Small intestine (tissue), 7 donors: ENCODE results near the gene C16orf74. TPM values are rescaled to one million over a fixed set of nuclear protein-coding genes. Genes with fewer than 3 reads are reported as not detected.

ENCODE experiments used
- DNase-seq, 2 donors: peaks; one replicate each; pipeline versions ENCODE4 v3.0.0 to v3.0.0-alpha.2; 2013
- FAIRE-seq: peaks from 2 replicates; lab custom pipeline; 2012; peaks lifted over from hg19 to GRCh38; lab: Jason Lieb, UNC
- H3K27ac ChIP-seq, 3 donors: one replicate each; pipeline ENCODE4 v1.5.1; 2013; ENCODE audit warnings: low read length in 2 of 3, mild to moderate bottlenecking in 2 of 3, control low read depth in 1 of 3, inconsistent platforms in 1 of 3, low read depth in 1 of 3, moderate library complexity in 1 of 3
- H3K27me3 ChIP-seq, 3 donors: one replicate each; pipeline ENCODE4 v1.6.1; 2013; ENCODE audit warnings: low read length in 3 of 3, inconsistent platforms in 1 of 3; ENCODE audit not compliant: control insufficient read depth in 3 of 3, insufficient read depth in 3 of 3
- H3K36me3 ChIP-seq, 3 donors: one replicate each; pipeline ENCODE4 v1.6.1; 2013; ENCODE audit warnings: low read length in 3 of 3, inconsistent platforms in 1 of 3, low read depth in 1 of 3, mild to moderate bottlenecking in 1 of 3, moderate library complexity in 1 of 3; ENCODE audit not compliant: control insufficient read depth in 3 of 3, insufficient read depth in 2 of 3
- H3K4me1 ChIP-seq, 3 donors: one replicate each; pipeline ENCODE4 v1.6.1; 2013; ENCODE audit warnings: low read length in 2 of 3, inconsistent platforms in 1 of 3, low read depth in 1 of 3, mild to moderate bottlenecking in 1 of 3, moderate library complexity in 1 of 3; ENCODE audit not compliant: control insufficient read depth in 3 of 3, insufficient read depth in 2 of 3
- H3K4me3 ChIP-seq, 3 donors: one replicate each; pipeline ENCODE4 v1.5.1; 2013; ENCODE audit warnings: low read length in 3 of 3, control low read depth in 1 of 3, inconsistent platforms in 1 of 3, low read depth in 1 of 3, mild to moderate bottlenecking in 1 of 3, moderate library complexity in 1 of 3
- H3K9me3 ChIP-seq, 2 donors: one replicate each; pipeline ENCODE4 v1.6.1; 2013; ENCODE audit warnings: low read depth in 1 of 2, low read length in 1 of 2; ENCODE audit not compliant: control insufficient read depth in 2 of 2, insufficient read depth in 1 of 2
- WGBS, 3 donors: extraction: QIAGEN DNeasy Blood & Tissue Kit; methylation state at CpG; one replicate each; pipeline ENCODE4 v1.1.7; 2013; 5-methylcytosine and 5-hydroxymethylcytosine counted together
- polyA plus RNA-seq, 4 donors: library from polyadenylated mRNA; stranded (reverse) in 3 of 4; unstranded in 1 of 4; fragments of 200-250 nt in 3 of 4; fragments of 120-200 nt in 1 of 4; gene quantifications; one replicate each; pipeline versions ENCODE4 v1.2.1 to v1.2.3, GENCODE V29; 2013
- donor health status: healthy with polysubstance abuse.
- donor health status: control.
- donor health status: control.
- donor health status: Bipolar disorder and iron deficiency.
- donor health status: healthy.

C16orf74 gene
- polyA plus RNA-seq, 4 donors = 1.2 to 5.6 (median 4.9) TPM; not detected in 1

DNA sequence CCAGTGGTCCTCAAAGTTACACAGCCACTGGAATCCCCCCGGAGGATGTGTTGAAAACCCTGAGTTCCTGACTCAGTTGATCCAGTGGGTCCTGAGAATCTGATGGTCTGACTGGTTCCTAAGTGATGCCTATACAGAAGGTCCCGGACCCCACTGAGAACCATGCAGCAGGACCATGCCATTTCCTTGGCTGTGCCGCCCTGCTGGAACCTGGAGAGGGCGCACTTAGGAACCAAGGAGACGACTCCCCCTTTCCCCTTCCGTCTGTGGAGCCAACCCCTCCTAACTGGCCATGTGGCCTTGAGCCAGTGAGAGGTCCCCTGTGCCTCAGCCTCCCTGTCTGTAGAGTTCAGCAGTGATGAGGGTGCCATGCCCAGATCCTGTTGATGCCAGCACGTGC is 22.0 kb downstream of the C16orf74 start:
- Histone ChIP-seq H3K4me1 (peaks cover 0 to 50% (median 0%) of the 10 kb centered on the region in 3 donors), H3K4me3 (no peak overlapping the region), H3K27ac (no peak overlapping the region), H3K27me3 (no peaks in the 10 kb centered on the region), H3K36me3 (peaks cover 0 to 15% (median 0%) of the 10 kb centered on the region in 3 donors), H3K9me3 (no peaks in the 10 kb centered on the region)
- FAIRE-seq = no peak
- WGBS, 3 donors = 66 to 89% (median 79%) methylated on average over 7 of the region's 7 CpGs
- DNase-seq = no peak

DNA sequence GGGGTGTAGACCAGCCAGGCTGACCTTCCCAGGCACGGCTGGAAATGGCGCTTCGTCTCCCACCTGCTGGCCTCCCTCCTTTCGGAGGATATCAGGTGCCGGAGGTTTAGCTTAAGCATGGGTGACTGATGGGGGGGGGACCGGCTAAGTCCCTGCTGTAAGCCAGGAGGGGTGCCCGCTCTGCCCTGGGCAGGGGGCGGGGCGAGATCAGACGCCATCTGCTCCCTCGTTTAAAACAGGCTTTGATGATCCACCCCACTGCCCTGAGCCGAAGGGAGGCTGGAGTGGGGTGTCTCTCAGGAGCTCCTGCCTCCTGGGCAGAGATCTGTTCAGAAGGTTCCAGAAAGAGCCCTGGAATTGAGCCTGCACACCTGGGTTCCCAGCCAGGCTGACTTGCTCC is 26.0 kb downstream of the C16orf74 start:
- H3K36me3 ChIP-seq = peaks cover 0 to 17% (median 0%) of the 10 kb centered on the region in 3 donors
- FAIRE-seq (no peak), DNase-seq (no peak)
- peaks cover 0 to 31% (median 0%) of the 10 kb centered on the region in 3 donors for H3K4me1 ChIP-seq
- no peak overlapping the region for H3K4me3 ChIP-seq
- no peaks in the 10 kb centered on the region for H3K27me3 ChIP-seq
- peak overlapping the region in 1 of 3 donors; percentile 56 for H3K27ac ChIP-seq
- WGBS, 3 donors = 83 to 88% (median 87%) methylated on average over 10 to 12 of the region's 12 CpGs
- no peaks in the 10 kb centered on the region for H3K9me3 ChIP-seq

DNA sequence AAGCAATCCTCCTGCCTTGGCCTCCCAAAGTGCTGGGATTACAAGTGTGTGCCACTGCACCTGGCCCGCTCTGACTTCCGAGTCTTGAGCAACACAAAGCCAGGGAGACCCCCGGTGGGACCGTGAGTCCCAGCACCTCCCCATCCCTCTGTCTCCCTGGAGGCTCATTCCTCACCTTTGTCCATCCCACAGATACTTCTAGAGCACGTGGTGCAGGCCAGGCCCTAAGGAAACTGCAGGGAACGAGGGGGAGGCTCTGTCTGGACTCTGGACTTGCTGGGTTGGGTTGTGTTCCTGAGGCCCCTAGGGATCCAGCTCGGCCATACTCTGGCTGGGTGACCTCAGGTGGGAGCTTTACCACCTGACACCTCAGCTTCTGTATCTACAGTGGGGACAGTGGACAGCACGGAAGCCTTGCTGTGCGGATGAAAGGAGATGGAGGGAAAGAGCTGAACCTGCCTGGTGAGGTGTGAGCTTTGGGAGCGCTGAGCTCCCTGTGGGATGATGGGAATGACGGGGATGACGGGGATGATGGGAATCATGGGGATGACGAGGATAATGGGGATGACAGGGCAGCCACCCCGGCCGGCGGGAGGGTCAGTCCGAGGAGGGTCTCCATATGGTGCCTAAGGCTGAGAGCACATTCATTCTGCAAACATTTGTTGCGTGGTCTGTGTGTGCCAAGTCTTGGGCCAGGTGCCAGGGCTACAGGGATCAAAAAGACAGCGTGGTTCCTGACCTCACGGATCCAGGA is 26.6 kb downstream of the C16orf74 start:
- H3K27me3 ChIP-seq = no peaks in the 10 kb centered on the region
- H3K9me3 ChIP-seq = no peaks in the 10 kb centered on the region
- FAIRE-seq (no peak), DNase-seq (peak; percentile 47 to 89)
- 52 to 79% (median 70%) methylated on average over 20 of the region's 20 CpGs for WGBS, 3 donors
- peaks cover 0 to 17% (median 0%) of the 10 kb centered on the region in 3 donors for H3K36me3 ChIP-seq
- H3K4me1 ChIP-seq = peaks cover 0 to 26% (median 0%) of the 10 kb centered on the region in 3 donors
- H3K27ac ChIP-seq = peak overlapping the region in 1 of 3 donors; percentile 56
- H3K4me3 ChIP-seq = no peak overlapping the region

DNA sequence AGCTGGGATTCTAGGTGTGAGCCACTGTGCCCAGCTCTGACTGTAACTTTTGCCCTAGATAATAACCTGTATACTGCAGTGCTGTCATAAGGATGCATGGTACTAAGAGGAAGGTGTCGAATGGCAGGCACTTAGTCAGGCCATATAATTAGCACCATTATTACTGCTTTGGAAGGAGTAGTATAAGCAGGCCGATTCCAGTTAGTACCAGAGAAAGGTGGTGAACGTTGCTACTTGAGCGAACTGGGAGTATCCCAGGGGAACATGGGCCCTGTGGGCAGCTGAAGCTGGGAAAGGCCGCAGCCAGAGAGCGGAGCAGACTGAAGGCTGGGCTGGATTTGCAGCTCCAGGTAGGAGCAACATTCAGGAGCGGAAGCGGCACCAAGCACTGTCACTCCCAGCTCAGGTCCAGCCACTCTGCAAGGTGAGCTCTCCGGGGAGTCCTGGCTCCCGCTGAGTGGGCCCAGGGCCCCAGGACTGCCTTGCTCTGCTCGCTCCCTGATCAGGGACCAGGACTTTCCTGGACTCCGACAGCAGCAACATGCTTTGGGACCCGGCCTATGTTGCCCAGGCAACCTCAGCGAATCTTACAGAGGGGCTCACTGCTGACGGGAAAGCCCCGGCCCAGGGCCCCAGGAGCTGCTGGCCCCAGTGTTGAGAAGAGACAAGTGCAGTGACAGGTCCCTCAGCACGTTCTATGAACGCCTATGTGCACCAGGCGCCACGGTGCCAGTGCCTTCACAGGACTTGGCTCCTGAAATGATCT is 28.6 kb downstream of the C16orf74 start:
- 92 to 94% (median 93%) methylated on average over 20 of the region's 20 CpGs for WGBS, 3 donors

DNA sequence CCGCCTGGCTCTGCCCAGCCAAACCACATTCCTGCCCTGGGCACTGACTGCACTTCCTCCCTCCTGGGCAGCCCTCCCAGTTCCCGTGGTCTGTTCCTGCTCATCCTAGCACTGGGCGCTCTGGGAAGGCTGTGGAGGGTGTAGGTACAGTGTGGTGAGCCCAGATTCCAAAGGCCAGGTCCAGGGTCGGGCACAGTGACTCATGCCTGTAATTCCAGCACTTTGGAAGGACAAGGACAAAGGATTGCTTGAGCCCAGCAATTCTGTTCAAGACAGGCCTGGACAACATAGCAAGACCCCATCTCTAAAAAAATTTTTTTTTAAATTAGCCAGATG is 30.6 kb downstream of the C16orf74 start:
- DNase-seq (peak; percentile 56 to 94), FAIRE-seq (no peak)
- H3K27me3 ChIP-seq = peaks cover 0 to 13% (median 0%) of the 10 kb centered on the region in 3 donors
- H3K9me3 ChIP-seq = no peaks in the 10 kb centered on the region
- WGBS, 3 donors = 23 to 72% (median 42%) methylated on average over 4 of the region's 4 CpGs
- H3K4me1 ChIP-seq = peaks cover 0 to 37% (median 2%) of the 10 kb centered on the region in 3 donors
- H3K27ac ChIP-seq = no peak overlapping the region
- H3K36me3 ChIP-seq = peaks cover 0 to 3% (median 0%) of the 10 kb centered on the region in 3 donors
- no peak overlapping the region for H3K4me3 ChIP-seq

More for the DNA sequence above, 28.6 kb downstream of the C16orf74 start:
- no peaks in the 10 kb centered on the region for H3K27me3 ChIP-seq
- peaks cover 0 to 17% (median 0%) of the 10 kb centered on the region in 3 donors for H3K36me3 ChIP-seq
- no peaks in the 10 kb centered on the region for H3K9me3 ChIP-seq
- FAIRE-seq (no peak), DNase-seq (no peak)
- H3K4me3 ChIP-seq = no peak overlapping the region
- H3K27ac ChIP-seq = peak overlapping the region in 1 of 3 donors; percentile 16
- H3K4me1 ChIP-seq = peaks cover 0 to 37% (median 2%) of the 10 kb centered on the region in 3 donors

DNA sequence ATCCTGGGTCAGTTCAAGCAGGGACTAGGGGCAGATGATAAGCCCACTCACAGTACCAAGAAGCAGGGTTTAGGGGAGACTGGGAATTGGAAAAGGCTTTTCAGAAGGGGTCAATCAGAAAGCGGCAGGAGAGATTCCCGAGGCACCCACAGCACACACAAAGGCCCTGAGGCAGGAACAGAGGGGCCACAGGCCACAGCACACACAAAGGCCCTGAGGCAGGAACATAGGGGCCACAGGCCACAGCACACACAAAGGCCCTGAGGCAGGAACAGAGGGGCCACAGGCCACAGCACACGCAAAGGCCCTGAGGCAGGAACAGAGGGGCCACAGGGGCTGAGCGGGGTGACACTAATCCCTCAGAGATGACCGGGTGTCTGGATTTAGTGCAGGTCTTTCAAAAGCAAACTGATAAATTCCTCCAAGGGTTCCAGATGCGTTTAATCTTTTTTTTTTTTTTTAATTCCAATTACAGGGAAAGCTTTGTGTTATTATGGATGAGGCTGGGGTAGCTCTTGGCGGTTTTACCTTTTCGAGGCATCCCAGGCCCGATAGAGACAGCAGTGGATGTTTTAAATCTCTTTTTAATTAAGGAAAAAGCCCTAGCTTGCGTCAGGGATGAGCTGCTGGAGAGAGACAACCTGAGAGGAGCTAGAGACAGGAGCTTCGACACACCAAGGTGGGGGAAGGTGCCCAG is 31.1 kb downstream of the C16orf74 start:
- DNase-seq (no peak), FAIRE-seq (no peak)
- peaks cover 0 to 3% (median 0%) of the 10 kb centered on the region in 3 donors for H3K36me3 ChIP-seq
- H3K9me3 ChIP-seq = no peaks in the 10 kb centered on the region
- 63 to 91% (median 65%) methylated on average over 11 of the region's 11 CpGs for WGBS, 3 donors
- peaks cover 0 to 33% (median 2%) of the 10 kb centered on the region in 3 donors for H3K4me1 ChIP-seq
- no peak overlapping the region for H3K4me3 ChIP-seq
- H3K27me3 ChIP-seq = peaks cover 0 to 15% (median 0%) of the 10 kb centered on the region in 3 donors
- no peak overlapping the region for H3K27ac ChIP-seq

DNA sequence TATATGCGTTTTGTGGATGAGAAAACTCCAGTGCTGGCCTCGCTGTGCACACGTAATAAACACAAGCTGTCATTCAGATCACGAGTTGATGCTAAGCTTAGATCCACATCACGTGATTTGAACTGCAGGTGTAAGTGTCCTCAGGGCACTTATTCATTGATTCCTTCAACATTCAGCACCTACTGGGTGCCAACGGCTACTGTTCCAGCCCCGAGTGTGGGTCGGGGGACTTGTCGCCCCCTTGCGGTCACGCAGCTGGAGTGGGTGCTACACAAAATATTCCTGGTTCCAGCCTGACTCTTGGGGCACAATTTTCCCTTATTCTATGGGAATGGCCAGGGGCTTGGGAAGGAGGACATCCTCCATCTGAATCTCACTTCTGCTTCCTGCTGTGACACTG is 32.2 kb downstream of the C16orf74 start:
- Histone ChIP-seq H3K9me3 (no peaks in the 10 kb centered on the region), H3K36me3 (peaks cover 0 to 3% (median 0%) of the 10 kb centered on the region in 3 donors), H3K27ac (no peak overlapping the region), H3K4me1 (peaks cover 0 to 23% (median 2%) of the 10 kb centered on the region in 3 donors), H3K4me3 (no peak overlapping the region), H3K27me3 (peaks cover 0 to 15% (median 0%) of the 10 kb centered on the region in 3 donors)
- DNase-seq = peak; percentile 37 to 51
- WGBS, 3 donors = 19 to 43% (median 27%) methylated on average over 11 of the region's 11 CpGs
- no peak for FAIRE-seq

DNA sequence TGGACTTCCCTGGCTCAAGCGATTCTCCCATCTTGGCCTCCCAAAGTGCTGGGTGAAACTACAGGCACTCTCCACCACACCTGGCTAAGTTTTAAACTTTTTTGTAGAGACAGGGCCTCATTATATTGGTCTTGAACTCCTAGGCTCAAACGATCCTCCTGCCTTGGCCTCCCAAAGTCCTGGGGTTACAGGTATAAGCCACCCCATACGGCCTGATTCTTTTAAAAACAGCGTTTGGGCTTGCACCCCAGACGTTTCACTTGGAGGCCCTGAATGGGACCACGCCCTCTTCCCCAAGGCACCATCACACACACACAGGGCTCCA is 32.8 kb downstream of the C16orf74 start:
- H3K27ac ChIP-seq = no peak overlapping the region
- H3K4me3 ChIP-seq = no peak overlapping the region
- peaks cover 0 to 3% (median 0%) of the 10 kb centered on the region in 3 donors for H3K36me3 ChIP-seq
- FAIRE-seq (no peak), DNase-seq (no peak)
- H3K27me3 ChIP-seq = peaks cover 0 to 15% (median 0%) of the 10 kb centered on the region in 3 donors
- WGBS, 3 donors = 23 to 42% (median 28%) methylated on average over 6 of the region's 6 CpGs
- H3K9me3 ChIP-seq = no peaks in the 10 kb centered on the region
- peaks cover 0 to 19% (median 2%) of the 10 kb centered on the region in 3 donors for H3K4me1 ChIP-seq
